Measurements from ENCODE around the gene FKTN.

Gene FKTN

DNA sequence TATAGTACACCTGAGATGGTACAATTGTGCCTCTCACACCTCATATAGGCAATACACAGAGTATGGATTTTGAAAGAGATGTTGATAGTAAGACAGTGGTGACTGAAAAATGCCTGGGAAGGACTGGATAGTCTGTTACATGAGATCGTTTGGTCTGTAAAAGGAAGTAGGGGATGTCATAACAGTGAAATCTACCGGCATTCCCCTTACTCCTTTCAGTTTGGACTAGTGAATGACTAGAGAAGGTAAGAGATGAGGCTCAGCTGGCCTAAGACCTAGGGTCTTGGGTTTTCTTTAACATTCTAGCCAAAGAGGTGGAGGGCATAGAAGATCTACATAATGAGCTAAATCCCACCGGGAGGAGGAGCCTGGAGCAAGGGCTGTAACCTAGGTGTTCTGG is 112.4 kb downstream of the FKTN start:
- TF ChIP-seq, protein P1, sequence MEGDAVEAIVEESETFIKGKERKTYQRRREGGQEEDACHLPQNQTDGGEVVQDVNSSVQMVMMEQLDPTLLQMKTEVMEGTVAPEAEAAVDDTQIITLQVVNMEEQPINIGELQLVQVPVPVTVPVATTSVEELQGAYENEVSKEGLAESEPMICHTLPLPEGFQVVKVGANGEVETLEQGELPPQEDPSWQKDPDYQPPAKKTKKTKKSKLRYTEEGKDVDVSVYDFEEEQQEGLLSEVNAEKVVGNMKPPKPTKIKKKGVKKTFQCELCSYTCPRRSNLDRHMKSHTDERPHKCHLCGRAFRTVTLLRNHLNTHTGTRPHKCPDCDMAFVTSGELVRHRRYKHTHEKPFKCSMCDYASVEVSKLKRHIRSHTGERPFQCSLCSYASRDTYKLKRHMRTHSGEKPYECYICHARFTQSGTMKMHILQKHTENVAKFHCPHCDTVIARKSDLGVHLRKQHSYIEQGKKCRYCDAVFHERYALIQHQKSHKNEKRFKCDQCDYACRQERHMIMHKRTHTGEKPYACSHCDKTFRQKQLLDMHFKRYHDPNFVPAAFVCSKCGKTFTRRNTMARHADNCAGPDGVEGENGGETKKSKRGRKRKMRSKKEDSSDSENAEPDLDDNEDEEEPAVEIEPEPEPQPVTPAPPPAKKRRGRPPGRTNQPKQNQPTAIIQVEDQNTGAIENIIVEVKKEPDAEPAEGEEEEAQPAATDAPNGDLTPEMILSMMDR (conservative IDR thresholded peaks at IDR 0.05; ENCODE audit: low read depth, low read length): no peak
- no peak for DNase-seq (ENCODE audit: low read depth)

DNA sequence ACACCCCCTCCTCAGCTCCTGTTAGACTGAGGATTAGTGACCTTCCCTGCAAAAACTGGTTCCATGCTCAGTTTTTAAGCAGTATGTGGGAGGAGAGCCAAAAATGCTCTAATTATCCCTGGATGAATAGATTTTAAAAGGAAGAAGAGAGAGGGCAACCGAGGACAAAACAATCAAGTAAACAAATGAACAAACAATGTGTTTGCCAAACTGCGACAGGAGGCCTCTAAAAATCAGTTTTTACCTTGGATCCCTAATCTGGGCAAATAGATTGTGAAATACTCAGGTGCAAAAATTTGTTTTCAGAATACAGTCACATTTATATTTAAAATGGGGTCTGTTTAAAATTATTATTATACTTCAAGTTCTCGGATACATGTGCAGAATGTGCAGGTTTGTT is 112.8 kb downstream of the FKTN start:
- TF ChIP-seq, protein P1 (conservative IDR thresholded peaks at IDR 0.05; ENCODE audit: low read depth, low read length): no peak
- no peak for DNase-seq (ENCODE audit: low read depth)
- no peak overlapping the region for H3K4me3 ChIP-seq (ENCODE audit: low read depth, low read length)

More for the DNA sequence above, 112.4 kb downstream of the FKTN start:
- H3K4me3 ChIP-seq (ENCODE audit: low read depth, low read length): no peak overlapping the region

DNA sequence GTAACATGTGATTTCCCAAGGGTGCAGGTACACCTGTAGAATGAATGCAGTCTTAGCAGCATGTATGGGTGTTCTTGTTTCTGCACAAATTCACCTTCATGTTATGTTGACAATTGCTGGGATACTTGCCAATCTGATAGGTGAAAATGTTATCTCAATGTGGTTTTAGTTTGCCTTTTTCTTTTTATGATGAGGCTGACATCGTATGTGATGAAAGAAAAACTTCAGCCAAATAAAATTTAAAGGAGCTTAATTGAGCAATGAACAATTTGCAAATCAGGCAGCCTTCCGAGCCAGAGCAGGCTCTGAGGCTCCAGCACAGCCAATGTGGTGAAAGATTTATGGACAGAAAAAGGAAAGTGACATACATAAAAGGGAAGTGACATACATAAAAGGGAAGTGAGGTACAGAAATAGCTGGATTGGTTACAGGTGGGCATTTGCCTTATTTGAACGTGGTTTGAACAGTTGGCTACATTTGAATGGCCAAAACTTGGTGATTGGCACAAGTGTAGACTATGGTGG is 114.8 kb downstream of the FKTN start:
- no peak for DNase-seq (ENCODE audit: low read depth)
- TF ChIP-seq, protein P1 (conservative IDR thresholded peaks at IDR 0.05; ENCODE audit: low read depth, low read length): no peak
- no peak overlapping the region for H3K4me3 ChIP-seq (ENCODE audit: low read depth, low read length)

DNA sequence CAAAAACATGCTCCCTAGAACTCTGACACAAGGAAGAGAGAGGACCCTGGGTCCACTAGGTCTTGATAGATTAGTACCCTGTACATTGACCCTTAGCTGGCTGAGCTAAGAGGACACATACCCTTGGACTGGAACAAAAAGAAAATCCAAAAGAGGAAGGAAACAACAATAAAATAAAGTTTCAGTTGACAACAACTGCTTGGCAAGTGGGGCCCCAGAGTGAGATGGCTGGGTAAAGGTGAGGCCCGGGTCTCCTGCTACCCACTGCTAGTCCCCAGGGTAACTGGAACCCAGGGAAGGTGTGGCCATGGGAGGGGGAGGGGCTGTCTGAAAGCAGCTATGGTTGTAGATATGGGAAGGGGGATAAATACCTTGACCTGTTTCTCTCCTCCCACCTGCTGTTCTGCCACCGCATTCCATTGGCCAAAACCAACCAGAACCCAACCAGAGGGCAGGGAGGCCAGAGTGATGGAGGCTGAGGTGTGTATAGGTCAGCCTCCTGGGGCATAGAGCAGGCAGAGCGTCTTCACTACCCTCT is 116.0 kb downstream of the FKTN start:
- TF ChIP-seq, protein P1 (conservative IDR thresholded peaks at IDR 0.05; ENCODE audit: low read depth, low read length): no peak
- no peak for DNase-seq (ENCODE audit: low read depth)
- no peak overlapping the region for H3K4me3 ChIP-seq (ENCODE audit: low read depth, low read length)

DNA sequence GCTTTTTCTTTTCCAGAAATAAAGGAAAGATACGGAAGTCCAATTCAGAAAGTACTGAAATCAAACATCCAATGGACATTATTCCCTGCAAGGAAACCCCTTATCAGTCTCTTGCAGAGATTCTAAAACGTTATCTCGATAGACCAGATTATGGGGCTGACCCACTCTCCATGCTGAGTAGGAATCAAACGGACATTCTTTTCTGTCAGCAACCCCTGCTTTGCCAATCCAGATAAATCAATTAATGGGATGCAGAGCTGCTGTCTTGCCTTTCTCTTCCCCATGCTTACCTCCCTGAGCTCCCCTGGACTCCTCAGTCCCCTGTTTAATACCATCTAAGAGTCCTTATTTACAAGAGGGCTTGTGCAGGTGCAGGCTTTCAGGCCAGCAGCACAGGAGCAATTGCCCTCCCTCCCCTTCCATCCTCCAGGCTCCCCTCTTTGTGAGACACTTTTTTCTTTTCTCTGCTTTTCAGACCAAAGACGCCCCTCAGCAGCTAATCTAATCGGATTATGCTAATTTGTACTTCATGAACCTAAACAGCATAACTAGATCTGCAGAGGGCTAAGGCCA is 118.5 kb downstream of the FKTN start:
- H3K4me3 ChIP-seq (ENCODE audit: low read depth, low read length): no peak overlapping the region
- DNase-seq (ENCODE audit: low read depth): no peak
- TF ChIP-seq, protein P1 (conservative IDR thresholded peaks at IDR 0.05; ENCODE audit: low read depth, low read length): no peak

DNA sequence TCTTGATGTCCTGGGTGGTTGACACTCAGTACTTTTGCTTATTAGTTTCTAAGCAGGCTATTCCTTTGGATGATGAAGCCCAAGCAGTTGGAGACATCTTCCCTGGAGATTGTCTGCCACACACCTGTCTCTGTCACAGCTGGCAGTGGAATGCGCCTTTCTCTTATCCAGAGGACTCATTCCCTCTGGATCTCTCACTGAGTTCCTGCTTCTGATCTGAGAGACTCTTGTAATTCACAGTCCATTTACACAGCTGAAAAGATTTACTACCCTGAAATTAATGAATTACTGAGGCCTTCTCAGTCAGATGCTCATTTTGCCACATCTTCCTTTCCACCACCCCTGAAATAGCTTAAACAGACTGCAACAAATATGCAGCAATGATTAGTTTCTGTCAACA is 120.2 kb downstream of the FKTN start:
- no peak for DNase-seq (ENCODE audit: low read depth)

More for the DNA sequence above, 120.2 kb downstream of the FKTN start:
- TF ChIP-seq, protein P1 (conservative IDR thresholded peaks at IDR 0.05; ENCODE audit: low read depth, low read length): no peak
- H3K4me3 ChIP-seq (ENCODE audit: low read depth, low read length): no peak overlapping the region

Data from choroid plexus epithelial cell (primary cell).